T-cell (primary cell): ENCODE results near the gene CD80. TPM values are rescaled to one million over a fixed set of nuclear protein-coding genes. Genes with fewer than 3 reads are reported as not detected.

Experiments used
- ATAC-seq, 4 experiments: fragments of 200-7000 bp in 3 of 4; fragments of 150-1000 bp in 1 of 4; cut with Tn5 transposase; replicated peaks in 1 of 4; 1 replicate in 3 of 4; 2 replicates in 1 of 4; pipeline ENCODE4 v1.10.0; 2021; ENCODE audit warnings: moderate library complexity in 3 of 4, mild to moderate bottlenecking in 2 of 4, moderate number of reproducible peaks in 1 of 4
- CTCF ChIA-PET, 2 donors: fragments of 300-600 bp; sonication (Branson Sonifier 250); formaldehyde crosslinking; loops; one replicate each; lab custom pipeline; 2022; ENCODE audit warnings: antibody characterized with exemption in 2 of 2; lab: Charles Lee
- POLR2A ChIA-PET, 2 donors: fragments of 300-600 bp; sonication (Branson Sonifier 250); formaldehyde crosslinking; loops; one replicate each; lab custom pipeline; 2022; ENCODE audit warnings: antibody characterized with exemption in 2 of 2; lab: Charles Lee
- DNase-seq, 35 experiments: peaks; one replicate each; pipeline versions ENCODE4 v3.0.0 to v3.0.0-alpha.2; 2013 to 2023
- H3K27ac ChIP-seq: one replicate; pipeline ENCODE4 v1.5.1; 2013; ENCODE audit warnings: low read length
- H3K27me3 ChIP-seq, 2 experiments: replicated peaks in 1 of 2; 1 replicate in 1 of 2; 2 replicates in 1 of 2; pipeline versions ENCODE4 v1.6.1 to v1.7.0; 2013; ENCODE audit warnings: low read length in 1 of 2, mixed read lengths in 1 of 2; ENCODE audit not compliant: control insufficient read depth in 2 of 2, insufficient read depth in 2 of 2; ENCODE audit errors: extremely low read depth in 1 of 2
- H3K36me3 ChIP-seq, 2 donors: 1 replicate in 1 of 2; 2 replicates in 1 of 2; pipeline versions ENCODE4 v1.6.1 to v1.7.0; 2013; ENCODE audit warnings: low read length in 1 of 2; ENCODE audit not compliant: control insufficient read depth in 2 of 2, insufficient read depth in 1 of 2; ENCODE audit errors: extremely low read depth in 1 of 2
- H3K4me1 ChIP-seq, 2 experiments: 1 replicate in 1 of 2; 2 replicates in 1 of 2; pipeline versions ENCODE4 v1.6.1 to v1.7.0; 2013; ENCODE audit warnings: low read length in 2 of 2, mixed read lengths in 1 of 2; ENCODE audit not compliant: insufficient read depth in 2 of 2, control insufficient read depth in 1 of 2; ENCODE audit errors: extremely low read depth in 1 of 2
- H3K4me3 ChIP-seq, 2 donors: 1 replicate in 1 of 2; 2 replicates in 1 of 2; pipeline versions ENCODE4 v1.5.1 to v1.7.0; 2013; ENCODE audit warnings: mild to moderate bottlenecking in 2 of 2, low read length in 1 of 2, moderate library complexity in 1 of 2; ENCODE audit not compliant: control insufficient read depth in 1 of 2; ENCODE audit errors: extremely low read depth in 1 of 2
- H3K9me3 ChIP-seq: 2 replicates; pipeline ENCODE4 v1.7.0; 2013
- H3K27ac Mint-ChIP-seq, 2 donors: one replicate each; pipeline ENCODE4 v1.8.0; 2020 to 2021; ENCODE audit warnings: mild to moderate bottlenecking in 2 of 2, mixed read lengths in 2 of 2
- H3K27me3 Mint-ChIP-seq, 2 donors: one replicate each; pipeline ENCODE4 v1.8.0; 2021 to 2022; ENCODE audit warnings: mixed read lengths in 2 of 2
- H3K36me3 Mint-ChIP-seq: one replicate; pipeline ENCODE4 v1.8.0; 2021; ENCODE audit warnings: mixed read lengths
- H3K4me1 Mint-ChIP-seq, 3 donors: one replicate each; pipeline ENCODE4 v1.8.0; 2020 to 2022; ENCODE audit warnings: mixed read lengths in 3 of 3, mild to moderate bottlenecking in 1 of 3
- H3K4me3 Mint-ChIP-seq, 3 donors: one replicate each; pipeline ENCODE4 v1.8.0; 2020 to 2022; ENCODE audit warnings: mild to moderate bottlenecking in 3 of 3, mixed read lengths in 3 of 3, moderate library complexity in 3 of 3
- H3K9me3 Mint-ChIP-seq, 3 donors: one replicate each; pipeline ENCODE4 v1.8.0; 2020 to 2022; ENCODE audit warnings: mixed read lengths in 3 of 3
- WGBS: methylation state at CpG from one replicate; pipeline ENCODE4 v1.1.5; 2013; ENCODE audit warnings: missing lambda C conversion rate; ENCODE audit not compliant: insufficient coverage; 5-methylcytosine and 5-hydroxymethylcytosine counted together
- total RNA-seq, 35 experiments: library from RNA in 6 of 35; stranded (reverse) in 6 of 35; fragments of 120-200 nt in 1 of 35; gene quantifications; one replicate each; pipeline versions ENCODE4 v1.2.1 to v1.2.4 and lab custom pipeline; 2013 to 2026

The CD80 gene
- total RNA-seq, 5 donors from 2014 or later (not counting 1 experiment from before 2014, with no cell fraction given): 1.3 to 3.5 (median 2.0) TPM

DNA sequence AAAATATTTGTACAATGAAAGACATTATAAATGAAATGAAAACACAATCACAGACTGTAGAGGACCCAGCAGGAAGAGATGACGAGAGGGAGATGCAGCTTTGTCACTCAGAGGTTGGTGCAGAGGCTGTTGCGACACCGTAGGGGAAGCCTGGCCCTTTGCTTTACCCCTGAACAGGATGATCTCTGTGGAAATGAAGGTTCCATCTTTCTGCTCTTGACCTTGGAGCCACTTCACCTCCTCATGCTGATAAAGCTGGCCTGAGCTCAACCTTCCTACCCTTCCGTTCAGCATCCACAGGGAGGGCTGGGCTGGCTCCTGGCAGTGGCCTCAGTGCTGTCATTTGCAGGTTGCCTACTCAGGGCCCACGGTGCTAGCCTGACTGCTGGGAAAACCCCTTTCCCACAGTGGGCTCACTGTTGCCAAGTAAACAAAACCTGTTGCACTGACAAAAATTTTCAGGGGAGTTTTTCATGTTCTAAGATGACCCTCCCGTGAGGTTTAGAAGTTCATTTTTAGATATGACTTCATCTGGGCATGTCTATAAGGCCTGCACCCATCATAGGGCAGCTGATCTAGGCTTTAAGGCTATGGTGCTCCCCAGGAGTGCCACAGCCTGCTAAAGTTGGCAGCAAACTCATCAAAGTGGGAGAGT, 3.0 kb upstream of the CD80 start:
- Mint-ChIP-seq H3K9me3 (no peaks in the 10 kb centered on the region), H3K4me1 (peaks cover 12 to 24% (median 17%) of the 10 kb centered on the region in 3 donors), H3K27ac (peak overlapping the region; percentile 71 to 73), H3K36me3 (no peaks in the 10 kb centered on the region), H3K27me3 (peaks cover 0 to 1% of the 10 kb centered on the region in 2 donors), H3K4me3 (no peak overlapping the region)
- Histone ChIP-seq H3K27me3 (no peaks in the 10 kb centered on the region), H3K36me3 (no peaks in the 10 kb centered on the region), H3K4me3 (no peak overlapping the region), H3K27ac (peak overlapping the region; percentile 78), H3K9me3 (no peaks in the 10 kb centered on the region), H3K4me1 (peaks cover 0 to 11% of the 10 kb centered on the region in 2 experiments)
- peak in 26 of 35 experiments; percentile 8 to 67 (median 28) for DNase-seq
- CTCF ChIA-PET: no interaction called here
- WGBS: 63% methylated on average over 2 of the region's 6 CpGs
- ATAC-seq: peak; percentile 33 to 83 (median 49)
- POLR2A ChIA-PET: interaction anchor here (0.5 to 1.3 kb wide), 5 partner anchors 17 to 297 kb away, joined by 3 to 6 read pairs (median 3); partner anchors contain the start of genes ADPRH (in 1 of the 2) and TMEM39A (in 1 of the 2)

DNA sequence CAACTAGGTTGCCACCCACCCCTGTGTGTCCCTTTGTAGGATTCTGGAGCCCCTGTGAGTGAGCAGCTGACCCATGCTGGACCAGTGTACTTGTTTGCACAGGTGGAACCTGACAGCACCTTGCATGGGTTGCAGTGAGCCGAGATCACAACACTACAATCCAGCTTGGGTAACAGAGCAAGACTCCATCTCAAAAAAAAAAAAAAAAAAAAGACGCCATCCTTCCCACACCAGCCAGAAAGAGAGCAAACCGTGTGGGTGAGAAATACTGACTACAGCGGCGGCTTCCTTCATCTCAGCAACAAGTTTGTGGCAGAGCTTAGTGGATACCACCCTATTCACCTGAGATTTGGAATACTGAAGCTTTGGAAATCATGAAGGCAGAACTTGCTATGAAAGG, 746 bp upstream of the CD80 start:
- H3K27ac ChIP-seq: no peak overlapping the region
- no peaks in the 10 kb centered on the region for H3K36me3 ChIP-seq
- Mint-ChIP-seq H3K36me3 (no peaks in the 10 kb centered on the region), H3K9me3 (no peaks in the 10 kb centered on the region), H3K4me1 (peaks cover 17 to 30% (median 27%) of the 10 kb centered on the region in 3 donors), H3K4me3 (no peak overlapping the region), H3K27ac (no peak overlapping the region), H3K27me3 (peaks cover 0 to 3% of the 10 kb centered on the region in 2 donors)
- H3K4me3 ChIP-seq: no peak overlapping the region
- WGBS: 100% methylated on average over 1 of the region's 5 CpGs
- ChIA-PET CTCF (interaction anchor here (0.6 to 0.7 kb wide), 2 partner anchors 66 to 263 kb away, joined by 3 to 6 read pairs; no protein-coding TSS in a partner anchor), POLR2A (interaction anchor here in 1 of 2 donors (0.6 kb wide), 1 partner anchor 12 kb away, joined by 5 read pairs; no protein-coding TSS in a partner anchor)
- H3K9me3 ChIP-seq: no peaks in the 10 kb centered on the region
- H3K27me3 ChIP-seq: no peaks in the 10 kb centered on the region
- no peak for ATAC-seq
- peaks cover 0 to 11% of the 10 kb centered on the region in 2 experiments for H3K4me1 ChIP-seq
- DNase-seq: no peak

DNA sequence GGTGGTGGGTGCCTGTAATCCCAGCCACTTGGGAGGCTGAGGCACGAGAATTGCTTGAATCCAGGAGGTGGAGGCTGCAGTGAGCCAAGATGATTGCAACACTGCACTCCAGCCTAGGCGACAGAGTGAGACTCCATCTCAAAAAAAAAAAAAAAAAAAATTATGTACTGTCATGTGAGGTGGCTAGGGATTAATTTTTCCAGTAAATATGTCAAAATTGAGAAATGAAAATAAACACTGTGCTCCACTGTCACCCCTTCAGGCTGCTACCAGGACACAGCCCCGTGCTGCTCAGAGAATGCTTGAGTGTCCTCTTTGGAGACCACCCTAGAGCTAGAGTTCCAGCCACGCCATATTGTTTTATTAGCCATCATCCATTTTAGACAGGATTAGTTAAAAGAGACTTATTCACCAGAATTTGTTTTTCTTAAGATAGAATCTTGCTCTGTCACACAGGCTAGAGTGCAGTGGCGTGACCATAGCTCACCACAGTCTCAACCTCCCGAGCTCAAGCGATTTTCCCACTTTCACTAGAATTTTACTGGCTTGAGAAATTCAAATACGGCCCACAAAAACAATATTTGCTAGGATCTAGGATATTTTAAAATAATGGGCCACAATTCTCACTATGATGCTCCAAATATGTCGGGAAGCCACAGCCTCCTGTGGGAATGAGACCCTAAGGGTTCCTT, 642 bp downstream of the CD80 start:
- Mint-ChIP-seq H3K36me3 (no peaks in the 10 kb centered on the region), H3K27me3 (peaks cover 0 to 3% of the 10 kb centered on the region in 2 donors), H3K4me3 (peak overlapping the region in 1 of 3 donors; percentile 7), H3K27ac (no peak overlapping the region), H3K4me1 (peaks cover 17 to 33% (median 30%) of the 10 kb centered on the region in 3 donors), H3K9me3 (no peaks in the 10 kb centered on the region)
- H3K27ac ChIP-seq: no peak overlapping the region
- peak overlapping the region in 1 of 2 donors; percentile 8 for H3K4me3 ChIP-seq
- peaks cover 0 to 11% of the 10 kb centered on the region in 2 experiments for H3K4me1 ChIP-seq
- H3K27me3 ChIP-seq: no peaks in the 10 kb centered on the region
- DNase-seq (no peak), ATAC-seq (no peak)
- WGBS: 100% methylated on average over 1 of the region's 9 CpGs
- H3K9me3 ChIP-seq: no peaks in the 10 kb centered on the region
- ChIA-PET CTCF (interaction anchor here in 1 of 2 donors (0.6 kb wide), 1 partner anchor 405 kb away, joined by 3 read pairs; no protein-coding TSS in a partner anchor), POLR2A (interaction anchor here in 1 of 2 donors (0.7 kb wide), 1 partner anchor 535 kb away, joined by 3 read pairs; no protein-coding TSS in a partner anchor)
- H3K36me3 ChIP-seq: no peaks in the 10 kb centered on the region

DNA sequence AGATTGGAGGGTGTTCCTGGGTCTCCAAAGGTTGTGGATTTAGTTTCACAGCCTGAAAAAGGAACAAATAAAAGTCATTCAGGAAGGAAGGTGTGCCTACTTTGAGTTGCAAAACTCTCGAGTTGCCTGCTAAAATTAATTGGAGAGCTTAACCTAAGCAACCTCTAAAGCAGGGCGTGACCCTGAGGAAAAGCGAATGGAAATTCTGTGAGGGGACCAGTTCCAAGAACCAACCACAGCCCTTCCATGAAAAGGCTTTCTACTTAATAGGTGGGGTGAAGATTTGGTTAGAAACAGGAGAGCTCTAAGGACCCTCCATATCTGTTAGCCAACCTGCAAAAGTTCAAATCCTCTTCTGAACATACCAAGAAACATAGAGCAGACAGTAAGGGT, 1.5 kb downstream of the CD80 start:
- Mint-ChIP-seq H3K36me3 (no peaks in the 10 kb centered on the region), H3K27ac (no peak overlapping the region), H3K27me3 (peaks cover 0 to 3% of the 10 kb centered on the region in 2 donors), H3K4me1 (peaks cover 17 to 33% (median 30%) of the 10 kb centered on the region in 3 donors), H3K9me3 (no peaks in the 10 kb centered on the region), H3K4me3 (peak overlapping the region in 2 of 3 donors; percentile 1 to 31)
- no peak overlapping the region for H3K27ac ChIP-seq
- H3K27me3 ChIP-seq: no peaks in the 10 kb centered on the region
- no CpG with 5 or more reads among the region's 3 CpGs for WGBS
- ChIA-PET CTCF (interaction anchor here in 1 of 2 donors (0.6 kb wide), 1 partner anchor 710 kb away, joined by 3 read pairs; no protein-coding TSS in a partner anchor), POLR2A (no interaction called here)
- H3K36me3 ChIP-seq: no peaks in the 10 kb centered on the region
- H3K9me3 ChIP-seq: no peaks in the 10 kb centered on the region
- ATAC-seq (no peak), DNase-seq (no peak)
- H3K4me3 ChIP-seq: no peak overlapping the region
- peaks cover 0 to 11% of the 10 kb centered on the region in 2 experiments for H3K4me1 ChIP-seq

DNA sequence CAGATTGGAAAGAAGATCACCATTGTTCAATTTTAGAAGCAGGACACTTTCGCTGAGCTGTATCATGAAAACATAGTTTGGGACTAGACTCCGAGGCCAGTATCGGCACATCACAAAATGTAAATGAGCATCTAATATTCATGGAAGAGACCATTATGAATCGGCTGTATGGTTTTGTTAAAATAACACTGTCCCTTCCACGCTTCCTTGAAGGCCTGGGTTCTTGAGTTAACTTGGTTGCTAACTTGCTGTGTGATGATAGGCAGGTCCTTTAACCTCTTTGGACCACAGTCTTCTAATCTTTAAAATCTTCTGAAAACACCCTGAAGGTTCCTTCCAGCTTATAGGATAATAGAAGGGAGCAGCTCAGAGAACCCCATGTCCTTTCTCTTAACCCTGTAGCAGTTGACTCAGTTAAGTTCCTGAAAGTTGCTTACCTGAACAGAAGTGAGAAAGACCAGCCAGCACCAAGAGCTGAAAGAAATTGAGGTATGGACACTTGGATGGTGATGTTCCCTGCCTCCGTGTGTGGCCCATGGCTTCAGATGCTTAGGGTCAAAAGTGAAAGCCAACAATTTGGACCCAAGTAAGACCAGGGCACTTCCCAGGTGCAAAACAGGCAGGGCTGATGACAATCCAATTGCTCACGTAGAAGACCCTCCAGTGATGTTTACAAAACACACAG, 2.1 kb downstream of the CD80 start:
- ChIA-PET POLR2A (no interaction called here), CTCF (interaction anchor here in 1 of 2 donors (0.6 kb wide), 1 partner anchor 710 kb away, joined by 3 read pairs; no protein-coding TSS in a partner anchor)
- Histone ChIP-seq H3K27me3 (no peaks in the 10 kb centered on the region), H3K27ac (no peak overlapping the region), H3K4me1 (peaks cover 0 to 6% of the 10 kb centered on the region in 2 experiments), H3K9me3 (no peaks in the 10 kb centered on the region), H3K4me3 (no peak overlapping the region), H3K36me3 (no peaks in the 10 kb centered on the region)
- H3K4me1 Mint-ChIP-seq: peaks cover 11 to 33% (median 24%) of the 10 kb centered on the region in 3 donors
- no peaks in the 10 kb centered on the region for H3K36me3 Mint-ChIP-seq
- DNase-seq (no peak), ATAC-seq (no peak)
- H3K9me3 Mint-ChIP-seq: no peaks in the 10 kb centered on the region
- peaks cover 0 to 3% of the 10 kb centered on the region in 2 donors for H3K27me3 Mint-ChIP-seq
- no peak overlapping the region for H3K27ac Mint-ChIP-seq
- H3K4me3 Mint-ChIP-seq: peak overlapping the region in 1 of 3 donors; percentile 1
- 86% methylated on average over 2 of the region's 7 CpGs for WGBS
